Type B pancreatic cell (in vitro differentiated cells): ENCODE data around the gene C3orf20. TPM values are rescaled to one million over a fixed set of nuclear protein-coding genes. Genes with fewer than 3 reads are reported as not detected.

Experiments
- DNase-seq: peaks from one replicate; pipeline ENCODE4 v3.0.0; 2021; ENCODE audit warnings: mixed read lengths; ENCODE audit not compliant: unreplicated experiment; ENCODE audit errors: extremely low spot score
- H3K27ac Mint-ChIP-seq: 2 replicates; pipeline ENCODE4 v1.8.0; 2021; ENCODE audit warnings: mild to moderate bottlenecking, mixed read lengths
- H3K27me3 Mint-ChIP-seq: 2 replicates; pipeline ENCODE4 v1.8.0; 2021; ENCODE audit warnings: mixed read lengths
- H3K36me3 Mint-ChIP-seq: 2 replicates; pipeline ENCODE4 v1.8.0; 2021; ENCODE audit warnings: mixed read lengths
- H3K4me1 Mint-ChIP-seq: one replicate; pipeline ENCODE4 v1.8.0; 2021; ENCODE audit warnings: mixed read lengths; ENCODE audit not compliant: unreplicated experiment
- H3K4me3 Mint-ChIP-seq: 2 replicates; pipeline ENCODE4 v1.8.0; 2021; ENCODE audit warnings: mild to moderate bottlenecking, mixed read lengths
- H3K9me3 Mint-ChIP-seq: 2 replicates; pipeline ENCODE4 v1.8.0; 2021; ENCODE audit warnings: mixed read lengths
- total RNA-seq: library from RNA; stranded (reverse); gene quantifications from 2 replicates; pipeline ENCODE4 v1.2.1, GENCODE V29; 2021; ENCODE audit warnings: low replicate concordance
- TF ChIP-seq, protein P1 (sequence below): fragments of 200-600 bp; sonication (generic); conservative IDR thresholded peaks from 2 replicates; pipeline ENCODE4 v1.5.0; 2021; ENCODE audit warnings: antibody characterized with exemption, mild to moderate bottlenecking

C3orf20 gene
- total RNA-seq, 1 donor from 2014 or later = 0.24 TPM

DNA sequence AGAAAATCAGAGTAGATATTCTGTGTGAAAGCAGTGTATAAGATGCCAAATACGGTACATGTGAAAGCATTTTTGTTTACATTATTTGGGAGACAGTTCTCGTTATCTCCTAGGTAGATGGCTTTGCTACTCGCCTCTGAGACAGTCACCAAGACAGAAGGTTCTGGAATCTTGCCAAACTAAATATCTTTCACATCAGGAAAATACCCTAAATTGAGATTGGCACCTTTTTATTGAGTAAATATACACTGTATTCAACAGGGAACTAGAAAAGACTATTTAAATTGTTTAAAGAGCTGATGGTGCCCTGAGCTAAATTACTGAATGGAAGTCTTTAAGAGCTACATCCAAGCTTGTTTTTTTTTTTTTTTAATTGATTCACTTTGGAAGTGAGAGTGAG lies 147.2 kb downstream of the C3orf20 start:
- no peak overlapping the region for H3K27ac Mint-ChIP-seq
- no peak for DNase-seq
- peaks cover 58% of the 10 kb centered on the region for H3K27me3 Mint-ChIP-seq
- TF ChIP-seq, protein P1, sequence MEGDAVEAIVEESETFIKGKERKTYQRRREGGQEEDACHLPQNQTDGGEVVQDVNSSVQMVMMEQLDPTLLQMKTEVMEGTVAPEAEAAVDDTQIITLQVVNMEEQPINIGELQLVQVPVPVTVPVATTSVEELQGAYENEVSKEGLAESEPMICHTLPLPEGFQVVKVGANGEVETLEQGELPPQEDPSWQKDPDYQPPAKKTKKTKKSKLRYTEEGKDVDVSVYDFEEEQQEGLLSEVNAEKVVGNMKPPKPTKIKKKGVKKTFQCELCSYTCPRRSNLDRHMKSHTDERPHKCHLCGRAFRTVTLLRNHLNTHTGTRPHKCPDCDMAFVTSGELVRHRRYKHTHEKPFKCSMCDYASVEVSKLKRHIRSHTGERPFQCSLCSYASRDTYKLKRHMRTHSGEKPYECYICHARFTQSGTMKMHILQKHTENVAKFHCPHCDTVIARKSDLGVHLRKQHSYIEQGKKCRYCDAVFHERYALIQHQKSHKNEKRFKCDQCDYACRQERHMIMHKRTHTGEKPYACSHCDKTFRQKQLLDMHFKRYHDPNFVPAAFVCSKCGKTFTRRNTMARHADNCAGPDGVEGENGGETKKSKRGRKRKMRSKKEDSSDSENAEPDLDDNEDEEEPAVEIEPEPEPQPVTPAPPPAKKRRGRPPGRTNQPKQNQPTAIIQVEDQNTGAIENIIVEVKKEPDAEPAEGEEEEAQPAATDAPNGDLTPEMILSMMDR = no peak
- H3K36me3 Mint-ChIP-seq = no peaks in the 10 kb centered on the region
- H3K9me3 Mint-ChIP-seq = no peaks in the 10 kb centered on the region
- H3K4me1 Mint-ChIP-seq = peaks cover 18% of the 10 kb centered on the region
- H3K4me3 Mint-ChIP-seq = no peak overlapping the region

Other genes starting within 250 kb of the C3orf20 start
- 2.7 and 5.6 TPM in 2 replicates for gene GRIP2, start 134.8 kb upstream of the C3orf20 start, total RNA-seq
- 20.7 and 23.2 TPM in 2 replicates for gene CCDC174, start 23.4 kb upstream of the C3orf20 start, total RNA-seq
- 1.6 and 15.3 TPM in 2 replicates for gene FGD5, start 143.8 kb downstream of the C3orf20 start, total RNA-seq